Caki2 (cell line): ENCODE results near the gene POC1A. TPM values are rescaled to one million over a fixed set of nuclear protein-coding genes. Genes with fewer than 3 reads are reported as not detected.

ENCODE experiments used
- DNase-seq: peaks from one replicate; pipeline ENCODE4 v3.0.0-alpha.2; 2015; ENCODE audit warnings: low read depth
- in situ Hi-C: cut with HindIII; loops from 2 replicates; pipeline ENCODE4 v1.10.0; 2016; ENCODE audit warnings: low sequenced_read_pairs, low pct_unique_long_range_greater_than_20kb, mixed read lengths
- total RNA-seq: library from RNA; depleted of rRNA; stranded (reverse); fragments of >200 nt; shearing (Covaris generic); gene quantifications from 2 replicates; pipeline ENCODE4 v1.2.3, GENCODE V29; 2014; ENCODE audit warnings: low replicate concordance

POC1A gene
- total RNA-seq, 1 experiment from 2014 or later: 20.8 TPM

DNA sequence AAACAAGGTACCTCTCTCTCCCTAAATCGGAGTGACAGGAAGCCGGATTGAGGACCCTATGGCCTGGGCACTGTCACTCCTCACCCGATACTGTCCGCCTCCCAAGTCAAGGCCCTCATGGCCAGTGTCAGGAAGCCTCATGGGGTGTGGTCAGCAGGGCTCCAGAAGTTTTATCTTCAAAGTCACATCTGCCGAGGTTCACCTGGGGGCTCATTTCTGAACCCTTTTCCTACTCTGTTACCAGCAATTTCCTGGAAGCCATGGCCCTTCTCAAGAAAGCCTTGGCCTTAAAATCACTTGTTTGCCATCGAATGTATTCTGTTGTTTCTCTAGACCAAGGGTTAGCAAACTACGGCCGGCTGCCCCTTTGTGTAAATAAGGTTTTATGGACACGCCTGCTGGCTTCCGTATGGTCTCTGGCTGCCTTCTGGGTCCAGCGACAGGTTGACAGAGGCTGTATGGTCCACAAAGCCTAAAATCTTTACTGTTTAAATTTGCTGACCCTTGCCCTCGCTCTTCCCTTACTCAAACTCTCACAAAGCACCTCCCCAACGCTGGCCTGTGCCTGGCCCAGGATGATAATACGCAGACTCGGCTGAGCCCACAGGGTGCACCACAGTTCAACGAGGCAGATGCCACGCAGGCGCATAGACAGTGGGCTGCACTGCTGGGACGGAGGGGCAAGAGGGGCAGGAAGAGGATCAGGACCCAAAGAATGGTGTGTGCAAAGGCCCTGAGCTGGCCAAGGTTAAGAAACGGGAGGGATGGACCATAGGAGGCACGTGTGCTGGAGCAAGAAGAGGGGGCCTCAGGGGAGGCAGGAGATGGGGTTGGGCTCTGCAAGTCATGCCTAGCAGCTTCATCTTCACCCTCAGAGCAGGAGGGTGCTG is 73.1 kb downstream of the POC1A start:
- DNase-seq: no peak
- in situ Hi-C loops: no loop called here

DNA sequence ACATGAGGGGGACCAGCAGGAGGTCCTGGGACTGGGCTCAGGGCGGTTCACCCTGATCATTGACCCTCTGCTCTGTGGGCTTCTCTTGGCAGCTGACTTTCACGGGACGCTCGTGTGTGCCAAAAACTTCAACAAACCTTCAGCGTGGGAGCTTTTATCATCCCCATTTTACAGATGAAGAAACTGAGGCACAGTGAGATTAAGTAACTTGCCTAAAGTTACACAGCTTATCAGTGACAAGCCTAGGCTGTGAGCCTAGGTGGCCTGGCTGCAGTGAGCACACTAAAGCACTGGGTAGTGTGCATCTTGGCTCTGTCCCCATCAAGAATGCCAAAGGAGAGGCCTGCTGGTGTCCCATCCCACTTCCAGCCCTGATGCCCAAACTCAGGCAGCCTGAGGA is 74.3 kb downstream of the POC1A start:
- DNase-seq: no peak
- in situ Hi-C loops: no loop called here

DNA sequence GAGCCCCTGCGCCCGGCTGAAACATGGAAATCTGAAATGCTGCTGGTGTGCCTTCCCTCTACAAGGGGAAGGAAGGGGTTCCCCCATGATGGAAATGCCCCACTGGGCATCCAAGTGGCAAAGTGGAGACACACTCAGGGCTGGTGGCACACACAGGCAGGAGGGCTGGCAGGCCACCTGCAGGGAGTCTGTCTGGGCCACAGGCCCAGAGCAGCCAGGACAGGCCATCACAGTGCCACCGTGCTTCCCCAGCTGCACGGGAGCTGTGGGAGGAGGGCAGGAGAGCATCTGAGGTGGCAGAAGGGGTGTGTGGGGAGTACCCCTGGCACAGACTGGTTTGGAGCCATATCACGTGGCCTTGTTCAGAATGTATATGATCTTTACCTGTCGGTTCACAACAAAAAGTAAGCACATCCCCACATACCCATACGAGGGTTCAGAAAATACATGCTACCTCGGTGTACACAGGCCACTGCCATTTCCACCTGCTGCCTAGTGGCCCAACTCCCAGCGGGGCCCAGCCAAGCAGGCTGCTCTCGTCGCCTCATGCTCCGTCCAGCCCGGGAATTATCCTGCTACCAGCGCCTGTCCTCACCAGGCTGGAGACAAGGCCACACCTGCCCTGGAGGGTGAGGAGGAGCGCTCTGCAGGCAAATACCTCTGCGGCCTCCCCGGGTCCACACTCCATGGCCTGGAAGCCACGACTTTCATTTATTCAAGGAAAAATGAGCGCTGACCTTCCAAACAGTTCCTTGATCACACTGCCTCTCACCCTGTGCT is 75.3 kb downstream of the POC1A start:
- DNase-seq: no peak
- in situ Hi-C loops: no loop called here

DNA sequence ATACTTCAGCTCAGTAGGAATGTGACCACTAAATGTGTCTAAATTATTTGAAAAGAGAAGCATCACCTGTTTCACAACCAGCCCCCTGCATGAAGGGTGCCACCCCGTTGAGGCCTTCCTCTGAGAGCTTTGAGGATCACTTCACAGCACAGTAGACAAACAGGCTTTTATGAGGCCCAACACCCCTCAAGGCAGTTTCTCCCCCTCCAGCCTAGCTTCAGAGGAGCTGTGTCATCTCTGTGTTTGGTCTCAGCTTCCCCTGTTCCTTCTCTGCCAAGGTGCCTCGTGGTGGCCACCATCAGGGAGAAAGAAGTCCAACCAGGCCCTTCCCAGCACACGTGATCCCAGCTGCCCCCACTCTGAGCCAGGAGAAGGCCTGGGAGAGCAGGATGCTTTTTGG is 76.3 kb downstream of the POC1A start:
- in situ Hi-C loops: no loop called here
- no peak for DNase-seq

DNA sequence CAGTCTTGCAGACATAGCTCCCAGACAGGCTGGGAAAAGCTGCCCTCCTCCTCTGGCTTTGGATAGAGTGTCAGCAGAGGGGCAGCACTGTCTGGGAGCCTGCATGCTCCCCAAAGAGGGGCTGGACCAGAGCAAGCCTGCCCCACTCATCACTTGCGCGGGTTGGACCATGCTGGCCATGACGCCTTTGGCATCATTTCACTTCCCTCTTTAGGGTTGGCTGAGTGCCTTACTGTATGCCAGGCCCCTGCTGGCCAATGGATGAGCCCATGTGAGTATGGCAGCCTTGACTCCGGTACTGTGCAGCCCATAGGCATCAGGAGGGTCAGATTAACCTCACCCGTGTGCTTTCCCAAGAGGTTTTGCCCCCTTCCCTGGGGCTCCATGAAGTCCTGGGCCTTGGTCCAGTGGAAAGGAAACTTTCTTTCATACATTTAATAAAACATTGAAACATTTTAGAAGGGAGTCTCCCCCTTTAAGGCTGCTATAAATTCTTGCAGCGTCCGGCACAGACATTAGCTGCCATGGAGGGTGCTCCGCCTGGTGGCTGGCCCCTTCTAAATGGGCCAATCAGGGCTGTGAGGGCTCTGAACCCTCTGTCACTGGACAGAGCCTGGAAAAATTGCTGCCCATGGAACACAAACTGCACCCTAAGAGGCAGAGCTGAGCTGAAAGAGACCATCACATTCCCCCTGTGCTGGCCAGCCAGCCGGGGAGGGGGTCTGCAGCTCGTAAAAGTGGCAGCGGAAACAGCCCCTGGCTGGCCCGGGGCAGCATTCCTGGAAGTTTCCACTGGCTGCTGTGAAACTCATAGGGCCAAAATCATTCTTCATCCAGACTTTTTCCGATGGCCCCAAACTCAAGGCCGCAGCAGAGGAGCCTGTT is 77.1 kb downstream of the POC1A start:
- DNase-seq: no peak
- in situ Hi-C loops: no loop called here

DNA sequence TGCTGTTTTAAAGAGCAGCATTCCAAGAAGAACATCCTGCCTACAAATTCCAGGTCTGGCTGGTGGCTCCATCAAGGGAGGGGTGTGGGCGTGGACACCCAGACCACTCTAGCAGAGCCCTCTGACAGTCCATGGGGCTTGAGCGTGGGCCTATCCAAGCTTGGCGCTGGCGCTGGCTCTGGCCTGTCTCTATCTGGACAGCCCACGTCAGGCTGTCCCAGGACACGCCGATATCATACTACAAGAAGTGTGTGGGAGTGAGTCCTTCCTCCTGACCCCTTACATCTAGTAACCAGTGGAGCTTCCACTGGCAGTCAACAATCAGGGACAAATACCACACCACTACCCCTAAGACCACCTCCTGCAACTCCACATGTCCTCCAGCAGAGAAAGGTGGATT is 80.7 kb downstream of the POC1A start:
- no peak for DNase-seq
- in situ Hi-C loops: no loop called here

DNA sequence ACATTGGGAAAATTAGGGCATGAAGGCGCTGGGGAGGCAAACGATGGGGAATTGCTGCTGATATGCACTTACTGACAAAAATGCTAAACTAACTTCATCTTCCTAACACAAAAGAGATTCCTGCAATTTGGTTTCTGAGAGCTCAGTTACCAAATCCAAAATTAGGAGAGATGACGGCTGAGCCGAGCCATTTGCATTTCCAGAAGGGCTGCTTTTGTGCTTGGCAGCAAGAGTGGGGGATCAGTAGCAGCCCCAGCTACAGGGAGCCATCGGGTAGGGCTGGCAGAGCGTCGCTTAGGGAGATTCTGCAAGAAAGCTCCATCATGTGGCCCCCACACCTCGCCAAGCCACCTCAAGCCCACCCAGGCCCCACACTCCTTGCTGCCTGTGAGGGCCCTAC is 81.8 kb downstream of the POC1A start:
- DNase-seq: no peak
- in situ Hi-C loops: no loop called here

DNA sequence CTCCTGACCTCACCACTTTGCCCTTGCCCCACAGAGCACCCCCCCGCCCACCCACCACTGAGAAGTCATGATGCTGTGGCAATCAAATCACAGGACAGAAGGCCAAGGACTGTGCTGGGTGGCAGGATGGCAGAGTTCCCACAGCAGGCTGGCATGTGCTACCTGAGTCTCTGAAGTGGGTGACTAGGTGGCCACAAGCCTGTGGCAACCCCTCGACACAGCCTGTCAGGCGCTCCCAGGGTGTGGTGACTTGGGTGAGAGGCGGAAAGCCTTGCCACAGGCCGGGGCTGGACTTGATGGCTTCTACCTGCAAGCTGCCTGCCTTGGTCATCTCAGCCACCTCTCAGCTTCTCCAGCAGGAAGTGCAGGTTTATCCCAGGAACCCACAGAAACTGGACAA is 82.2 kb downstream of the POC1A start:
- no peak for DNase-seq
- in situ Hi-C loops: no loop called here

DNA sequence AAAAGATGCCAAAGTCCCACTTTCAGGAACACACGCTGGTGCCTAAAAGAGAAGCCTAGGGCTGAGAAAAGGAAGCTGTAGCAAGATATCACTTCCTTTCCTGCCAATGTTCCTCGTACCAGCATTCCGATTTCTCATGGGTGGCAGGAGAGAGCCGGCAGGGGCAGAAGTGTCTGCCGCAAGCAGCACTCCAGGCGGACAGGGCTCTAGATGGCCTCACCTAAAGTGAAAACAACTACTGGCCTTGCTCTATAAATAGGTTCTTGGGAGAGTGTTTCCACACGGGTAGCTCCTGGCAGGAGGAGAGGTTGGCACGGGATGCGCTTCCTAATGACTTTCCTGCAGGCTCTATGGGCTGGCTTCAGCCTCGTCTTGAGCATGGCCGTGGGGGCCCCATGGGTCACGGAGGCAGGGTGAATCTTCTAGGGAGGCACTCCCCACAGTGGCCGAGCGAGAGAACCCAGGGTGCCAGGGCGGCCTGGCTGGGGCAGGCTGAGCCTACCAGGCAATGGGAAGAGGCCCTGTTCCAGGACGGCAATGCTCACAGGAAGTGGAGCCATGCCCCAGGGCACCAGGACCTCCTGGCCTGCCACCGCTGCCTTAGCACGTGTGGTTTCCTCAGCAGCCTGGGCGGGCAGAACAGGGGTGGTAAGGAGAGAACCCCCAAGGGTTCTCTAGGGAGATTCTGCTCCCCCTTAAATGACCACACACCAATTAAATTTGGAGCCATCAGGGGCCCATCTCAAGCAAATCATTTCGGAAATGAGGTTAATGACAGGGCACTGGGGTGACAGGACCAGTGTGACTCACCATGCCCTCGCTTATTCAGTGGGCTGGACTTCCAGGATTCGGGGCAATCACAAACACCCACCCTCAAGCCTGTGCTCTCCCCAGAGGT is 83.2 kb downstream of the POC1A start:
- no peak for DNase-seq
- in situ Hi-C loops: no loop called here

DNA sequence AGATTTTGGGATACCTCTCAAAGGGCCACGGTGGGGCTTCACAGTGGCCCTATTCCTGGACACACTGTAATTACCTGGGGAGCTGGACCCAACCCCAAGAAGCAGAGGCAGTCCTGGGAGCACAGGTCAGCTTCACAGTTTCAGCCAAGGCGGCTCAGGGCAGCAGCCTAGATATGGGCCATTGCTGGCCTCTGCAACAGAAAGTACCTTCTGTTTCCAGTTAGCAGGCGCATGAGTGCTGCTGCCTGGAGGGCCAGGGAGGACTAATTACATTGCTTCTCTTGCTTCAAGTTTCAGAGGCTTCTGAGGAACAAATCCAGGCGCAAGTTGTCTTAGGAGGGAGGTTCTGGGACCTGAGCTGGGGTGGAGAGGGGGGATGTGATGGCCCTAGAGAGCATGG is 84.4 kb downstream of the POC1A start:
- DNase-seq: no peak
- in situ Hi-C loops: no loop called here

DNA sequence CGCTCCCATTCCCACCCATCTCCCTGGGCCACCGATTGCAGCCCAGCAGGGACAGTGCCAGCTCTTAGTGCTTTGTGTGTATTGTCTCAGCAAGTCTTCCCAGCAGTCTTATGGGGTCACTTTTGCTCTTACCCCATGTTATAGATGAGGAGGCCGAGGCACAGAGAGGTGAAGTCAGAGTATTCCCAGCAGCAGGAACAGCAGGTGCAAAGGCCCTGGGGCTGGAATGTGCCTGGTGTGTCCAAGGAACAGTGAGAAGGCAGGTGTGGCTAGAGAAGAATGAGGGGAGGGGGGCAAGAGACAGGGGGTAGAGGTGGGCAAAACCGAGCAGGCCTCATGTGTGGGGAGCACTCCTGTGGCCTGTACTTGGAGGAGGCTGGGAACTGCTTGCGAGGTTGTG is 85.1 kb downstream of the POC1A start:
- in situ Hi-C loops: no loop called here
- DNase-seq: no peak

DNA sequence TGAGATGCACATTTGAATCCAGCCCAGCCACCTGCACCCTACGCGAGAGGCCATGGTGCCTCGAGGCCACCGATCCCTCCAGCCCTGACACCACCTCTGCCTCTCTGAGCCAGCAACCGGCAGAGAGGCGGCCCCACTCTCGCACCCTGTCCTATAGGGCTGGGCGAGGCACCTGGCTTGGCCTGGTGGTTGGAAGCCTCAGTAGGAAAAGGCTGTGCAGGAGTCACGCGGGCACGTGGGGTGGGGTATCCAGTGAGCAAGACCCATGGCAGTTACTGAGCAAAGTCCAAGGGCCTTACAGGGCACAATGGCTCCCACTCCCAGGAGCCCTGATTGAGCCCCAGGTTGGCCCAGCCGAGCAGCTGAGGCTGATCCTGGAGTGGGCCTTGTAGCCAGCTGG is 85.5 kb downstream of the POC1A start:
- no peak for DNase-seq
- in situ Hi-C loops: no loop called here

DNA sequence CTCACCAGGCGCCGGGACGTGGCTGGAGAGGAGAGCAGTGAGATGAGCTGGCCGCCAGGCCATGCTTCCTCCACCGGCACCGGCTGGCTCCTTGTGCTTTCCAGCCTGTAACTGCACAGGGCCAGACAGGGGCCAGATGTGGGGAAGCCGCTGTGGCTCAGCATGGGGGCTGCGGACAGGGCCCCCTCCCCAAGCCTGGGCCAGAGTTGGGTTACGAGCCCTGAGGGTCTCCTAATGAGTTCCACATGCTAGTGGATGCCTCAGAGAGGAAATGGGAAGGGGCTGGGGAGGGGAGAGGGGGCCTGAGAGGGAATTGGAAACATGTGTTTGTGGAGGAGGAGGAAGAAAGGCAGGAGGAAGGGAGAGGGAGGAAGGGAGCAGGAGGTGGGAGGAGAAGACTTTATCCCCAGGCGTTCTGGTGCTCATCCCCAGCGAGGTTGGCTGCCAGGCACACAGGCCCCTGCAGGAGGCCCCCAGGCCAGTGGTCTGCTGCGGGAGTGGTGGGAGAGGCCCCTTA is 86.1 kb downstream of the POC1A start:
- no peak for DNase-seq
- in situ Hi-C loops: no loop called here

DNA sequence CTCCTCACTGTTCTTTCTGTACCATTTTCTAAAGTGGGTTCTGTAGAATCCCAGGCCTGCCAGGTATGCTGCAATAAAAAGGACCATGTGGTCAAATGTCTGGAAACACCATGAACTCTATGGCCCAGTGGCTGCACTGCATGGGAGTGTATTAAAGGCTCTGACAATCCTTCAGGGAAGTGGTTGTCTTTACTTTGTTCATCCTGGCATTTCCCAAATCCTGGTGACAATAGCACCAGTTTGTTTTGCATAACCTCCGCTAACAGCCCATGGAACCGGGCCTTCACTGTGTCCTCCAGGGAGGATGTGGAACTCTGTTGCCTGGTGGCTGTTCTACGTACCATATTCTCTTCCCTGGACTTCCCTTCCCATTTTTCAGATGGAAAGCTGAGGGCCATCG is 86.7 kb downstream of the POC1A start:
- in situ Hi-C loops: no loop called here
- DNase-seq: no peak

DNA sequence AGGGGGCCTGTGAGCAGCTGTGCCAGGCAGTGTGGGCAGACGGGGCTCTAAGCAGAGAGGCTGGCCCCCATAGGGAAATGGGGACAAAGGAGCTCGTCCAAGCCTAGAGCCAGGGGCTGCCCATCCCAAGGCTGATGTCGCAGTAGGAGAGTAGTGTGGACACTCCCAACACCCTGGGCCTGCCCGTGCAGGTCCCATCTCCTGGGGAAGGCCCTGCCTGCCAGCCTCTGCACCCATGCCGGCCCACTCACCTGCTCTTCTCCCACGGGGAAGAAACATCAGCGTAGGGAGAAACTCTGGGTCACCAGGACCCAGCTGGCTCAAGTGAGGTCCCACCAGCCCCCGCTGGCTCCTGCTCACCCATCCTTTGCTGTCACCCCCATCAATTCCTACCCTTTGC is 87.2 kb downstream of the POC1A start:
- in situ Hi-C loops: no loop called here
- DNase-seq: no peak

DNA sequence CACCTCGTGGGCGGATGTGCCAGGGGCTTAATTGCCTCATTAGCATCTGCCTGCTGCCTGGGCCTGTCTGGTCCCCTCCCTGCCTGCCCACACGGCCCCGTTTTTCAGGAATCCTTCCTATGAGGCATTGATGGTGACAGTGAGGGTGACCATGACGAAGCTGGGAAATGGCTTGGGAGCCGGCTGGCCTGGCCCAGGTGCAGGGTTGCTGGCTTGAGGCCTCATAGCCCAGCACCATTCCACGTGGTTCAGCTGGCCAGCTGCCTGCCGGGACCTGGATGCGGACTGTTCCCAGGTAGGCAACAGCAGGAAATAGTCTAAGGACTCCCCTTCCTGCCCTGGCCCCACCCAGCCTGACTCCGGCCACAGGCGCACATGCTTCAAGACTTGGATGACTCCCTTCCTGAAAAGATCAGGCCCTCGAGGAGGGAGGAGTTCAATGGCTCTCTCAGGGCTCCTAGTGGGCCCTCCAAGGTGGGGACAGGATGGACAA is 88.9 kb downstream of the POC1A start:
- in situ Hi-C loops: no loop called here
- no peak for DNase-seq

DNA sequence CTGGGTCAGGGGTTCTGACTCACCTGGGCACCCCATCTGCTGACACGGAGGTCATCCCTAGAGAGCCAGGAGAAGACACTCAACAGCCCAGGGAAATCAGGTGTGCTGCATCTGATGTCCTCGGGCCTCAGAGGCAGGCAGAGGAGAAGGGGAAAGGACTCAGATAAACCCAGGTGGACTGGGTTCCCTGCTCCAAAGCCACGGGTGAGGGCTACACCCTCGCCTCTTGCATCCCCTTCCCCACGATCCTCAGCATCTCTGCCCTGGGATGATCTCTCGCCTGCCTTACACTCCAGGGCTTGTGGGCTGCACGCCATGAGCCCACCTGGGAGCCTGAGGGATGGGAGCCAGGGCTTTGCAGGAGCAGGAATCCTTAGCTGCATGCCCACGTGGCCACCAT is 89.7 kb downstream of the POC1A start:
- DNase-seq: no peak
- in situ Hi-C loops: no loop called here
